Panc1 (cell line): ENCODE data around the gene SUCLG2.

ENCODE experiments used
- POLR2AphosphoS5 ChIP-seq: IDR thresholded peaks from 2 replicates; pipeline ENCODE4 v1.6.1; 2012; ENCODE audit warnings: mild to moderate bottlenecking, low read depth, low read length, moderate library complexity
- TF ChIP-seq, protein P1 (sequence below): fragments of 450-650 bp; IDR thresholded peaks from 2 replicates; pipeline ENCODE4 v1.5.1; 2017; ENCODE audit warnings: mild to moderate bottlenecking

DNA sequence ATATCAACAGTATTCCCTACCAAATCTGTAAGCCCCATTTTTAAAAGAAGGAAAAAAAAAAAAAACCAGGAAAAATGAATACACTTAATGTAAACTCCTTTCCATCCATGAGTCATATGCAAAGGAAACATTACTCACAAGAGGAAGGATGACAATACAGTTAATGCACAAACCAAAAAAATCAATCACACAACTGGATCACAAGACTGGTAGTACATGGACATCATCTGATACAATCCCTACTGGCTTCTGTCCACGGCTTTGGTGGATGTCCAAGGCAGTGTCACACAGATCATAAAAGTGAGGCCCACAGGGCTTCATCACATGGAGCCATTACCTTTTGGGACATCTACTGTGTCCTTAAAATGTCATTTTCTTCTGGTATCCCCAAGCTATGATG, 44.0 kb downstream of the SUCLG2 start:
- TF ChIP-seq, protein P1, sequence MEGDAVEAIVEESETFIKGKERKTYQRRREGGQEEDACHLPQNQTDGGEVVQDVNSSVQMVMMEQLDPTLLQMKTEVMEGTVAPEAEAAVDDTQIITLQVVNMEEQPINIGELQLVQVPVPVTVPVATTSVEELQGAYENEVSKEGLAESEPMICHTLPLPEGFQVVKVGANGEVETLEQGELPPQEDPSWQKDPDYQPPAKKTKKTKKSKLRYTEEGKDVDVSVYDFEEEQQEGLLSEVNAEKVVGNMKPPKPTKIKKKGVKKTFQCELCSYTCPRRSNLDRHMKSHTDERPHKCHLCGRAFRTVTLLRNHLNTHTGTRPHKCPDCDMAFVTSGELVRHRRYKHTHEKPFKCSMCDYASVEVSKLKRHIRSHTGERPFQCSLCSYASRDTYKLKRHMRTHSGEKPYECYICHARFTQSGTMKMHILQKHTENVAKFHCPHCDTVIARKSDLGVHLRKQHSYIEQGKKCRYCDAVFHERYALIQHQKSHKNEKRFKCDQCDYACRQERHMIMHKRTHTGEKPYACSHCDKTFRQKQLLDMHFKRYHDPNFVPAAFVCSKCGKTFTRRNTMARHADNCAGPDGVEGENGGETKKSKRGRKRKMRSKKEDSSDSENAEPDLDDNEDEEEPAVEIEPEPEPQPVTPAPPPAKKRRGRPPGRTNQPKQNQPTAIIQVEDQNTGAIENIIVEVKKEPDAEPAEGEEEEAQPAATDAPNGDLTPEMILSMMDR, result no peak
- TF ChIP-seq POLR2AphosphoS5, result no peak
